HG03439 (cell line): ENCODE data around the gene WDR88.
A peak's percentile ranks its signal among the peaks of the same experiment; 100 is the strongest.
"Not testable (repeated sequence)": the region's sequence is repeated elsewhere in the genome, so short reads cannot be mapped to it uniquely, and the experiment has no call there.

Source experiments
- ATAC-seq: cut with Tn5 transposase; IDR thresholded peaks from one replicate; pipeline ENCODE4 v1.9.1; 2021; ENCODE audit warnings: mild to moderate bottlenecking, moderate library complexity; ENCODE audit not compliant: unreplicated experiment

The WDR88 gene

DNA sequence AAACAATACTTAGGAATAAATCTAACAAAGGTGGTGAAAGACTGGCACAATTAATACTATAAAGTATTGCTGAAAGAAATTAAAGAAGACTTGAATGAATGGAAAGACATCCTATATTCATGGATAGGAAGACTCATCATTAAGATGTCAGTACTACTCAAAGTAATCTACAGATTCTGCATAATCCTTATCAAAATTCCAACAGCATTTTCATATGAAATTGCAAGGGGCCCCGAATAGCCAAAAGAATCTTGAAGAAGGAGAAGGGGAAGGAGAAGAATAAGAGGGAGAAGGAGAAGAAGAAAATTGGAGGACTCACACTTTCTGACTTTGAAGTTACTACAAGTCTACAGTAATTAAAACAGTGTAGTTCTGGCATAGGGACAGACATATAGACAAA is 36.6 kb downstream of the WDR88 start:
- no peak for ATAC-seq

DNA sequence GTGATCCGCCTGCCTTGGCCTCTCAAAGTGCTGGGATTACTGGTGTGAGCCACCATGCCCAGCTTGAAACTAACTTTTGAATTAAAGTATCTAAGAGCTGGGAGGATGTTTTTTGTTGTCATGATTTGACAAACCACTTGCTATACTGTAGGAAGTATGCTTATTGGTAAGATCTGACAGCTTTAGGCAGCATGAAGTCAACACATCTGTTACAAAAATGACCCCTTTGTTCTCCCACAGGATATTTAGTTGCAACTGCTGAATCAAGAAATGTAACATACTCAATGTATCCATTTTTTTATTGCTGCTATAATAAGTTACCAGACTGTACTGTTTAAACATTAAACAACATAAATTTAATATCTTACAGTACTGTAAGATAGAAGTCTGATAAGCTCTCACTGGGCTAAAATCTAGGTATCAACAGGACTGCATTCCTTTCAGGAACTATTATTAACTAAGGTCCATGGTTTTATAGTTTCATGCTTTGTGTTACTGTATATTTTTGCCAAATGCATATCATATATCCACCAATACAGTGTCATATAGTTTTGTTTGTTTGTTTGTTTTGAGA is 39.4 kb downstream of the WDR88 start:
- ATAC-seq: no peak

DNA sequence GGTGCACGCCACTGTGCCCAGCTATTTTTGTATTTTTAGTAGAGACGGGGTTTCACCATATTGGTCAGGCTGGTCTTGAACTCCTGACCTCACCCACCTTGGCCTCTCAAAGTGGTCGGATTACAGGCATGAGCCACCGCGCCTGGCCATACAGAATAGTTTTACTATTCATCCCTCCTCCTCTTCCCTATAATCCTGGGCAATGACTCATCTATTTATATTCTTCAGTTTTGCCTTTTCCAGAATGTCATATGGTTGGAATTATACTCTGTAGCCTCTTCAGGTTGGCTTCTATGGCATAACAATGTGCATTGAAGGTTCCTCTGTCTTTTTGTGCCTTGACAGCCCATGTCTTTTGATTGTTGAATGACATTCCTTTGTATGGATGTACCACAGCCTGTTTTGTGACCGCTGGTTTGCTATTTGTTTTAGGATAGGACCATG is 40.0 kb downstream of the WDR88 start:
- no peak for ATAC-seq

DNA sequence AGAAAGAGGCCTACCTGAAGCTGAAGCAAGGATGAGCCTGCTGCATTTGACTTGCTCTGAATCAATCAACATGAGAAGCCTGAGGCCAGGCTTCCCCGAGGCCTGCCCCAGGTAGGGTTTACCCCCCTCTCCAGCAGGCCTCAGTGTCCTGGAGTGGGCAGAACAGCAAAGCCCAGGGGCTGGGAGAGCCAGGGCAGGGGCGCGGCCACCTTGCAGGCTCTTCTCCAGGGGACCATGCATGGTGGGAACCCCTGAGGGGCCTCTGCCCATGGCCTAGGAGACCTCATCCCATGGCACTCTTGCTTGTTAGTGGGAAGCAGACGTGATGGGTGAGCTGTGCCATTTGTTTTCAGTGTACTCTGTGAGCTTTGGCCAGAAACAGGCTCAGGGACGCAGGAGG is 42.3 kb downstream of the WDR88 start:
- no peak for ATAC-seq

DNA sequence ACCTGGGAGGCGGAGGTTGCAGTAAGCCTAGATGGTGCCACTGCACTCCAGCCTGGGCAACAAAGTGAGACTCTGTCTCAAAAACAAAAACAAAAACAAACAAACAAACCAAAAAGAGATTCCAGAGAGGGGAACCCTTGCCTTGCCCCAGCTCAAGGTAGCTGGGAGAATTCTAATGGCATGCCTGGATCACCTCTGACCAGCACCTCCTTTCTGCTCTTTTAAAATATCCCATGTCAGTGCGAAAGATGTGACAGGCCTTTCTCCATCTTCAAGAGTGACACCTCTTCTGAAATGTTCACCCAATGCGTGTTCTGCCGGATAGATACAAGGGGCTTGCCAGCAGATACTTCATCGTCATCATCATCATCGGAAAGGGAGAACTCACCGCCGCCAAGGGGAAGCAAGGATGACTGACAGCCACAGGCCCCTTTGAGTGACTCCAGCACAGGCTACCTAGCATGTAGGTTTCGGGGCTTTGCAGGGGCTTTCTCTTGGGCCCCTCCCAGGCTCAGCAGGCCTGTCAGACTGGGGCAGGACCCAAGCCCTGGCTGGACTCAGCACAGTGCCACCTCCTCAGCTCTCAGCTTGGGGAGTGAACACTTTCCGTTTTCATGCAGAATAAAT is 43.4 kb downstream of the WDR88 start:
- ATAC-seq: no peak

DNA sequence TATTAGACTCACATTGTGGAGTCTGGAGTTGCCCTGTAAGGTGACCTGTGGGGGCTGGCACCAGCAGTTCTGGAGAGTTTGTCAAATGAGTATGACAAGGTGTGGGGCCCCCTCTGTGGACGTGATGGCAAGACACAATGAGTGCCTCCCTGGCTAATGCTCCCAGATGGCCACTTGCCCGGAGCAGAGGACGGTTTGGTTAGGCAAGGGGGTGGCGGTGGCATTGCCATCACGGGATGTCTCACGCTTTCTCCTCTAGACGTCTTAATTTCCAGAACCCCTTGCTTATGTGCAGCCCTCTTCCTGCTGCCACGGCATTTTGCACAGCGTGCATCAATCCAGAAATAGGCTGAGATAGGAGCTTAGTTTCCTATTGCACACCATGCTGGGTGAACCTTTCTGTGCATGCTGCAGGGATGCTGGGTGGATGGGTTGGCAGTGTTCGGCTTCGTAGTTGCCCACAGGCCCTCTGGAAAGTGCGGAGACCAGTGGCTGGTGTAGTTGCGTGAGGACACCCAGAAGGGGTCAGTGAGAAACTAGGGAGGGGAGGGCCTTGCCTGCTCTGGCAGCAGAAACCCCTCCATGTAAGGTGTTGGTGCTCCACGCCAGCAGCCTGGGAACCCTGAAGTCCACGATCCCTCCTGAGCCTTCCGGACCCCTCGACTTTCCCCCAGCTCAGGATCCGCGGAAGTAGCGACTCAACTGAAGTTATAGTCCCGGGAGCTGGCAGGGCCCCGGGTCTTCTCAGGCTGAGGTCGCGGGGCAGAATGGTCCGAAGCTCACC is 44.2 kb downstream of the WDR88 start:
- ATAC-seq: no peak

DNA sequence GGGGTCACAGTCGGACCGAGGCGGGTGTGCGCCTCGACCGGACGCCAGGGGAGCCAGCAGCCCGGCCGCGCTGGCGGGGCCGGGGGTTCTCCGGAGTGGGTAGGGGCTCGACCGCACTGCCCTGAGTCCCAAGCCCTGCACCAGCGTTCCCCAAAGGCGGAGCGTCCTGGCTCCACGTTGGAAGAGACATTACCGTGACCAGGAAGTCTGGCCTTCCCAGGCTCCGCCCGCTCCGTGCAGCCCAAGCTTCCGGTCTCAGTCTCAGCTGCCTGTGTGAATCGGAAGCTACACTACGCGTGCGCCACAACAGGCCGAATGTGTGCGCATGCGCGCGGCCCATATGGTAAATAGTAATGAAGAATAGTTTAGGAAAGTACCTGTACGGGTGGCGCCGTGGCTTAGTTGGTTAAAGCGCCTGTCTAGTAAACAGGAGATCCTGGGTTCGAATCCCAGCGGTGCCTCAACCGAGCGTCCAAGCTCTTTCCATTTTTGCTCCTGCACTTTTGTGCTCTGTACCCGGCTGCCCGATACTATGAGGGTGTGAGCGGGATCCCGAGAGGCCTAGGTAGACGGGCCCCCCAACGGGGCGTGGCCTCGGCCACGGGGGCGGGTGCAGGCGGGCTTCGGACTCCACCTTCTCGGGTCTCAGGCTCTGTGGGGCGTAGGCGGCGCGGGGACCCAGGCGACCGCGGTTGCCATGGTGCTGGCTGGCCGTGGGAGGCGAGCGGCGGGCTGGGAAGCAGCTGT is 44.9 kb downstream of the WDR88 start:
- ATAC-seq: peak; percentile 79

DNA sequence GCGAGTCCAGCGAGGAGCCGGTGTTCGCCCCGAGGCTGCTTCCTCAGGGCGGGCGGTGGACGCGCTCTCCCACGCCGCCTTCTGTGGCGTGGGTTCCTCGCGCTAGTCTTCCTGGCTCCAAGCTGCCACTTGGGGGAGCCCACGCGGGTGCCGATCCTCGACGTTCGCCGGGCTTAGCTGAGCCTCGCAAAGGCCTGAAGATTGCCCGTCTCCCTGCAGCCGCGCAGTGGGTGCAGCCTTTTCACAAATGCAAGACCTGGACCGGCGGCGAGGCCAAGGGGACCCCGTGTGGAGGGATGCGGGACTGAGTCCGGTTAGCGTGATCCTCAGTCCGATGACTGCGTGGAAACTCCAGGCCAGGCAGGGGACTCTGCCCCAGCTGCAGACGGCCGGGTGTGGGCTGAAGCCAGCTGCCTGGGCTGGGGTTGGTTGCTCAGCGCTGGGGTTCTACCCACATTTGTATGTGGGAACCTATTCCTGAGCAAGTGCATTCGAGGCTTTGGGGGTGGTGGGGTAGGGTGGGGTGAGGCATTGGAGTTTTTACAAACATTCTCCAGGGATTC is 45.6 kb downstream of the WDR88 start:
- no peak for ATAC-seq

DNA sequence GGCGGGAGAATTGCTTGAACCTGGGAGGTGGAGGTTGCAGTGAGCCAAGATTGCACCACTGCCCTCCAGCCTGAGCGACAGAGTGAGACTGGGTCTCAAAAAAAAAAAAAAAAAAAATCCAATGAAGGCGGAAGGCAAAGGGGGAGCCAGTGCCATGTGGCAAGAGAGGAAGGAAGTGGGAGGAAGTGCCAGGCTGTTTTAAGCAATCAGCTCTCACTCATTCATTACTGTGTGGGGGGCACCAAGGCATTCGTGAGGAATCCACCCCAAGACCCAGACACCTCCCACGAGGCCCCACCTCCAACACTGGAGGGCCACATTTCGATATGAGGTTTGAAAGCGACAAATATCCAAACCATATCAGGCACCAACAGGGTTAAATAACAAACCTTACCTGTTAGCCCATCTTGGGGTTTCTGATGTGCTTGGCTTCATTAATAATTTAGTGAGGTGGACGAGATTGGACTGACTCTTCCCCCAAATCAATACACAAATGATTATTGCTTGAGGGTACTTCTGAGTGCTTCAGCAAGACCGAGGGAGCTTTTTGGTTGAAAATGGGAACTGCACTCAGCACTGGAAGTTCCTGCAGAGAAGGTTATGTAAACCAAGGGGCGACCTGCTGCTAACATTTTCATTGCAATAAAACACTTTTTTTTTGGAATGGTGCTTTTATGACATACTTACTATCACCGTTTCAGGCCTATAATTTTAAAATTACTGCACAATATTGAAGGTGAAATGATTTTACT is 54.7 kb downstream of the WDR88 start:
- no peak for ATAC-seq

DNA sequence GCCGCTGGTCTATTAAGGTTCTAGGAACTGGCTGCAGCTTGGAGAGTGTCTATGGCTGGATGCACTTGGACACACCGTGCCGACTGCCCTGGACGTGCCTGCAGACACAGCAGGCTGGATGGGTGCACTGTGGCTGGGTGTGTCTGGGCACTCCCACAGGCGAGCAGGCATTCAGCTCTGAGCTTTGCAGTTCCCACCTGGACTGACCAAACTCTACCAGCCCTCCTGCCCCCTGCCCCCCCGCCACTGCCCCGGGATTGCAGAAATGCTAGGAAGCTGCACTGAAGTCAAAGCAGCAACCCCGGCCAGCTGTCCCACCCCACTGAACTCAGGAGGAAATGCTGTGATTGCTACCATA is 55.2 kb downstream of the WDR88 start:
- ATAC-seq: no peak

DNA sequence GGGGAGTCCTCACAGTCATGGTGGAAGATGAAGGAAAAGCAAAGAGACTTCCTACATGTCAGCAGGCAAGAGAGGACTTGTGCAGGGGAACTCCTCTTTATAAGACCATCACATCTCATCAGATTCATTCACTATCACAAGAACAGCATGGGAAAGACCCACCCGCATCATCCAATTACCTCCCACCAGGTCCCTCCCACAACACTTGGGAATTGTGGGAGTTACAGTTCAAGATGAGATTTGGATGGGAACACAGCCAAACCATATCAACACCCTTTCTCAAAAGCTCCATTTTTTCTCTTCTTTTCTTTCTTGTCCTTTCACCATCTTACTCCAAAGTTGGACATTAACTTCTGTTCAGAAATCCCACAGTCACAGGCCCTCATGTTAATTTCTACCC is 57.5 kb downstream of the WDR88 start:
- no peak for ATAC-seq

DNA sequence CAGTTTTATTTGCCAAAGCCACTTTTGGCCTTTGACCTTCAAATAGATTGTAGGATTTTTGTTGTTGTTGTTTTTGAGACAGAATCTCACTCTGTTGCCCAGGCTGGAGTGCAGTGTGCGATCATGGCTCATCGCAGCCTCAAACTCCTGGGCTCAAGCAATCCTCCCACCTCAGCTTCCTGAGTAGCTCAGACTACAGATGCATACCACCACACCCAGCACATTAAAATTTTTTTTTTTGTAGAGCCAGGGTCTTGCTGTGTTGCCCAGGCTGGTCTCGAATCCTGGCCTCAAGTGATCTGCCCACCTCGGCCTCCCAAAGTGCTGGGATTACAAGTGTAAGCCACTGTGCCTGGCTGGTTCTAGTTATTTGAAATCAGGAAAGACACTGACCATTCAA is 59.2 kb downstream of the WDR88 start:
- ATAC-seq: not testable (repeated sequence)

DNA sequence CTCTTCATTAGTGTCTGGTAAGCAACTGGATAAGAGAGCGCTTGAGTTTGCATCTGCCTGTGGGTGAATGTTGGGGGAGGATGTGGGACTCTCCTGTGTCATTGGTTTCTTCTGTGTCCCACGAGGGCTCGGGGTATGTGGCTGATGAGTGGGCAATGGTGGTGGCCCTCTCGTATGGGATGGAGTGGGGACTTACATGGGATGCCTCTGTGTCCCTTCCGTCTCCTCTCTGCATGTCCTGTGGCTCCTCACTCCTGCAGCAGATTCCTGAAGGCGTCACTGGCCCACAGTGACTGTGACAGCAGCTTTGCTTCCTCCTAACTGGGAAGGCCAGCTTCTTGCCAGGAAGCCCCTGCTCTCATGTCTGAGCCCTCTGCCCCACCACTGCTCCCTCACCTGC is 59.6 kb downstream of the WDR88 start:
- ATAC-seq: no peak

DNA sequence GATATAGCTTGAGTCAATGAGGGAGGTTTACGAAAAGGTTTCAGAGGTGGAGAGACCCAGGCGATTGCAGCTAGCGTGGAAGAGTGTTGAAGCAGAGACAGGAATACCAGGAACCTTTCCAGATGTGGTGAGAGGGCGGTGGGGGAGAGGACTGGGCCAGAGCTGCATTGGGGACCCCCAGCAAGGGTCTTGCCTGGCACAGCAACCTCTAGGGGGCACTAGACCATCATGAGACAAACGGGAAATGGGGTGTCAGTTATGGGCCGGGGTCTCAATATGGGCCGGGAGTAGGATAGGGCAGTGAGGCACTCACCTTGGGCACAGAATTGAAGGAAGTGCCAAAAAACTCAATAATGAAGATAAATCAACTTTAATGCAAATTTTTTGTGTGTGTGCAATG is 60.1 kb downstream of the WDR88 start:
- no peak for ATAC-seq

DNA sequence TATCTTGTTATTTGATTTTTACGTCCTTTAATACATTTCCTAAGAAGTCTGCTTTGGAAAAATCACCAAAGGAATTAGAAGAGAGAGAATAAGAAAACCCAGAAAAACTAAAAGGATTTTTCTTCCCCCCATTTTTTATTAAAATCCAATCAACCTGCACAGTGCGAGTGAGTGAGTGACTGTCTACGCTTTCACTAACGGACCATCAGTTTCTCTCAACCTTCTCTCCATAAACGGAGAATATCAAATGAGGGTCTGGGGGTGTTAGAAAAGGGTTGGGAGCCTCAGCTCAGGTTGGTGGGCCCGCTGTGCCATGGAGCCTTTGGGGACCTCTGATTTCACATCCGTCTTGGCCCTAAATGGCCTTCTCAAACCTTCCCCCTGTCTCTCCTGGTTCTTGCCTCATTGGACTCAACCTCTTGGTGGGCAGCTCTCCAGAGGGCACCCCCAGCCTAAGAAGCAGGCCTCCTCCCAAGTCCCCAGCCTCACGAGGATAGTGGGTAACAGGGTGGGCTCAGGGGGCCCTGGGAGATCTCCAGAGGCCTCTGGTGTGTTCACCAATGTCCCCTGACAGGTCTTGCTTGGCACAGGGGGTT is 61.5 kb downstream of the WDR88 start:
- no peak for ATAC-seq

DNA sequence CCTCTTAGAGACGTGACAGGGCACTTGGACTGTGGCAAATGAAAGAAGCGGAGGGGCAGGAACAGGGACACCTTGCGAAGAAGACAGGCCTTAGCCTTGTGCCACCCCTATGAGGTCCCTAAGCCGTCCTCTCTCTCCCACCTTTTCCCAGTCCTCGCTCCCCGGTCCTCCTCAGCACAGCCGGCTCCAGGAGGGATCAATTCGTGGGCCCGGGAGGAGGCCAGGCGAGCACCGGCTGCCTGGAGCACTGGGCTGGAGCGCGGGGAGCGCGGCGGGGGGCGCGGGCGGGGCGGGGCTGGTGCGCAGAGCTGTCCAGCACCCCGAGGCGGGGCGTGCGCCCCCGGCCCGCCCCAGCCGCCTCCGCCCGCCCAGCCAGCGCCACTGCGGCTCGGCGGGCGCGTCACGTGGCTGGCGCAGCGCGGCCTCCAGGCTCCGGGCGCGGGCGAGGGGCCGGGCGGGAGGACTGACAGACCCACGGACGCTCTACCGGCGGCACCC is 62.0 kb downstream of the WDR88 start, which contains the start of gene LRP3:
LRP3 (plus strand) TSS at position 466 of the 498 bp plus-strand sequence. CDS start 456 bp downstream, outside the sequence.
- no peak for ATAC-seq

DNA sequence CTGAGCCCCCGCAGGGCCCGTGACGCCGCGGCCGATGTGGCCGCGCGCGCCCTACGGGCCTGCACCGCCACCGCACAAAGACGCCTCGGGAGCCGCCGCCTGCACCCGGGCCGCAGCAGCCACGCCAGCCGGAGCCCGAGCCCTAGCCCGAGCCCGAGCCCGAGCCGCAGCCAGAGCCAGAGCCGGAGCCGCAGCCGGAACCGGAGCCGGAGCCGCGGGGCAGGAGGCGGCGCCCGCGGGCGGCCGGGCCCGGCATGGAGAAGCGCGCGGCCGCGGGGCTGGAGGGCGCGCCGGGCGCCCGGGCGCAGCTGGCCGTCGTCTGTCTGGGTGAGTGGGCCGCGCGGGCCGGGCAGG is 62.6 kb downstream of the WDR88 start:
- no peak for ATAC-seq

DNA sequence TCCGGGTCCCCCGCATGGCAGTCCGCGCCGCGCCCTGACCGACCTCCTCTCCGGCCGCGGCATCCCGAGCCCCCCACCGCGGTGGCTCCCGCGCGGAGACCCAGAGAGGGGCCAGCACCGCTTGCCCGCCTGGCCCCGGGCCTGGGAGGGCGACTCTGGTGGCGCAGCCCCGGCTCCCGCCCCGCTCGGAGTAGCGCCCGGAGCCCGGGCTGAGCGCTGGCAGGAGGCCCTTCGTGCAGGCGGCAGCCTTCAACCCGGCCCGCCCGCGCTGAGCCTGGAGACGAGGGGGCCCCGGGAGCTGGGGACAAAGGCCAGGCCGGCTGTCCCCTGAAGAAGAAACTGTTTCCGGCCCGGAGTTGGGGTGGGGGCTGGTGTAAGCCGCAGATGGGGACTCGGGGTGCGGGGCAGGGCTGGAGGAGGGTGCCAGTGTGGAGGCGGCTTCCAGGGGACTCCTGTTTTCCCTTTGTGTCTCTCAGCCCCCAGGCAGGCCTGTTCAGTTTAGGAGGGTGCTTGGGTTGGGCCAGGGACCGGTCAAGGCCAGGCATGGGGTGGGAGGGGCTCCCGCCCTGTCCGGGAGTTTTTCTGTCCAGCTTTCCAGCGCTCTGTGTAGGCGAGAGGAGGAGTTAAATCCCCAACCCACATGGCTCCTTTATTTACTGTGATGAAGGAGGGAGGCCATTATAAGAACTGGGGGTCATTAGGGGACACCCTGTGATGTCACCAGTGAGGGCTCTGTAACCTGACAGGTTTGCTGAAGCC is 63.2 kb downstream of the WDR88 start:
- no peak for ATAC-seq

DNA sequence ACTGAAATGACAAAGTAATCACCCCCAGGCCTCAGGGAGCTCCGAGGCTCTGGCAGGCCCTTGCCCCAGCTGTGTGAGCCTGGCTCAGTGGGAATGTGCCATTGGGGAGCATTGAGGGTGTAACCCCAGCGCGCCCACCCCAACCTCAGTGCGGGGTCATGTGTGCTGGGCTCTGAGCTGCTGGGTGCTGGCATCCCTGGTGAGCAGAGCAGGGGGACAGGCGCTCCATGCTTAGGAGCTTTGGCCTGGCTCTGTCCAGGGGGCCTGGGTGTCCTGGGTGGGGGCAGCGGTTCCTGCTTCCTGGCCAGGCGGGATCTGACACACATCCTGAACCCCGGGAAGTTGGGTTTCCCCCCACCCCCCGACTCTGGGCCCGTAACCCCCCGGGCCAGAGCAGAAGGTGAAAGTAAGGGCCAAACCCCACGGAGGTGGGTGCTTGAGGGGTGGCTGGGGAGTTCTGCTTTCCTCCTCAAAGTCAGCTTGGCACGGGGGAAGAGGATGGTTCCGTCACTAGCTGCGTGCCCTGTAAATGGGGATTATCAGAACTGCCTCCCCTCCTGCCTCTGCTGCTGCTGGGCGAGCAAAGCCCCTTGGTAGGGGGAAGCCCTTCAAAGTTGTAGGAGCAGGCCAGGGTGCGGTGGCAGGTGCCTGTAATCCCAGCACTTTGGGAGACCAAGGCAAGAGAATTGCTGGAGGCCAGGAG is 63.9 kb downstream of the WDR88 start:
- ATAC-seq: no peak
